ENCODE data around the gene KCNN1.

The KCNN1 gene

DNA sequence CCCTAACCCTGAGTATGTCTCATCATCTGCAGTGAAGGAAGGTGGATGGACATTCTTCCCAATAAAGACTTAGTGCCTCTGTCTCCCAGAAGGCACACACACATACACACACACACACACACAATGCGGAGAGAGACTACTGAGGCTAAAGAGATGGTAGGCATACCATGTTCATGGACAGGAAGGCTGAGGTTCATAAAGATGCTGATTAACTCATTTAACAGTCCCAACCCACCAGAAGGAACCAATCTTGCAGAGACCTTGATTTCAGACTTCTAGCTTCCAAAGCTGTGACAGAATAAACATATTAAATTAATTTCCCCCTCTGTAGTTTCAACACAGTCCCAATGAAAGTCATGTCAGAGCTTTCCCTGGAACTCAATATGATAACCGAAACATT is 74.1 kb downstream of the KCNN1 start:
- DNase-seq (ENCODE audit: low spot score), result no peak
- TF ChIP-seq, protein P1, sequence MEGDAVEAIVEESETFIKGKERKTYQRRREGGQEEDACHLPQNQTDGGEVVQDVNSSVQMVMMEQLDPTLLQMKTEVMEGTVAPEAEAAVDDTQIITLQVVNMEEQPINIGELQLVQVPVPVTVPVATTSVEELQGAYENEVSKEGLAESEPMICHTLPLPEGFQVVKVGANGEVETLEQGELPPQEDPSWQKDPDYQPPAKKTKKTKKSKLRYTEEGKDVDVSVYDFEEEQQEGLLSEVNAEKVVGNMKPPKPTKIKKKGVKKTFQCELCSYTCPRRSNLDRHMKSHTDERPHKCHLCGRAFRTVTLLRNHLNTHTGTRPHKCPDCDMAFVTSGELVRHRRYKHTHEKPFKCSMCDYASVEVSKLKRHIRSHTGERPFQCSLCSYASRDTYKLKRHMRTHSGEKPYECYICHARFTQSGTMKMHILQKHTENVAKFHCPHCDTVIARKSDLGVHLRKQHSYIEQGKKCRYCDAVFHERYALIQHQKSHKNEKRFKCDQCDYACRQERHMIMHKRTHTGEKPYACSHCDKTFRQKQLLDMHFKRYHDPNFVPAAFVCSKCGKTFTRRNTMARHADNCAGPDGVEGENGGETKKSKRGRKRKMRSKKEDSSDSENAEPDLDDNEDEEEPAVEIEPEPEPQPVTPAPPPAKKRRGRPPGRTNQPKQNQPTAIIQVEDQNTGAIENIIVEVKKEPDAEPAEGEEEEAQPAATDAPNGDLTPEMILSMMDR (IDR thresholded peaks at IDR 0.05; ENCODE audit: extremely low read depth, missing control alignments), result no peak

DNA sequence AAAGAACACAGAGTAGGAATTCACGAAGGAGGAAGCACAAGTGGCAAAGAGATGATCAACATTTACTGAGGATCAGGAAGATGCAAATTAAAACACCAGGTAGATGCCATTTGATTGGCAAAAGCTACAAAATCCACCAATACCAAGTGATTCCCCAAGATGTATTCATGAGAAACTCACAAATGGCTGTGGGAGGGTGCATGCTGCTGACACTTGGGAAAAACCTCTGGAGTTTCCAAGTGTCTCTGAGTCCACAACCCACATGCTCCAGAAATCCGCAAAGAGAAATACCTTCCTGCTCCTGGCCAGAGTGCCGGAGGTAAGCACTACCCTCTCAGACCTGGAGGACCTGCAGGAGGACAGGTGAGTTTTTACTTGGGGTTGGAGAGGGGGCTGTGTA is 76.8 kb downstream of the KCNN1 start:
- TF ChIP-seq, protein P1 (IDR thresholded peaks at IDR 0.05; ENCODE audit: extremely low read depth, missing control alignments), result no peak
- DNase-seq (ENCODE audit: low spot score), result no peak

DNA sequence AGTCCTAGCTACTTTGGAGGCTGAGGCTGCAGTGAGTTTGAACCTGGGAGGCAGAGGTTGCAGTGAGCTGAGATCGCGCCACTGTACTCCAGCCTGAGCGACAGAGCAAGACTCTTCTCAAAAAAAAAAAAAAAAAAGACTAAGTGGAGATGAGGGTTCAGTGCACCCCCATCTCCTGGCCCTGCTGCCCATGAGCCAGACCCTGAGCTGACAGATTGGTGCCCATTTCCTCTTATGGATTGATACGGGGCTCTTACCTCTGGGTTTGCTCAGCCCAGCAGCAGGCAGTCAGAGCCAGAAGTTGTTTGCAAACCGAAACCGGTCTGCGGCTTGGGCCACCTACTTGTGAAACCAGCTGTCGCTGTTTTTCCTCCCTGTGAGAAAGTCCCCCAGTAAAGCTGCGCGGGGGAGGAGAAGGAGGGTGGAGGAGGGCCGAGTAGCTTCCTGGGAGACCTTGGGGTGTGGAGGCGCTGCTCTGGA is 78.0 kb downstream of the KCNN1 start:
- peak; percentile 90 for DNase-seq (ENCODE audit: low spot score)
- TF ChIP-seq, protein P1 (IDR thresholded peaks at IDR 0.05; ENCODE audit: extremely low read depth, missing control alignments), result no peak

DNA sequence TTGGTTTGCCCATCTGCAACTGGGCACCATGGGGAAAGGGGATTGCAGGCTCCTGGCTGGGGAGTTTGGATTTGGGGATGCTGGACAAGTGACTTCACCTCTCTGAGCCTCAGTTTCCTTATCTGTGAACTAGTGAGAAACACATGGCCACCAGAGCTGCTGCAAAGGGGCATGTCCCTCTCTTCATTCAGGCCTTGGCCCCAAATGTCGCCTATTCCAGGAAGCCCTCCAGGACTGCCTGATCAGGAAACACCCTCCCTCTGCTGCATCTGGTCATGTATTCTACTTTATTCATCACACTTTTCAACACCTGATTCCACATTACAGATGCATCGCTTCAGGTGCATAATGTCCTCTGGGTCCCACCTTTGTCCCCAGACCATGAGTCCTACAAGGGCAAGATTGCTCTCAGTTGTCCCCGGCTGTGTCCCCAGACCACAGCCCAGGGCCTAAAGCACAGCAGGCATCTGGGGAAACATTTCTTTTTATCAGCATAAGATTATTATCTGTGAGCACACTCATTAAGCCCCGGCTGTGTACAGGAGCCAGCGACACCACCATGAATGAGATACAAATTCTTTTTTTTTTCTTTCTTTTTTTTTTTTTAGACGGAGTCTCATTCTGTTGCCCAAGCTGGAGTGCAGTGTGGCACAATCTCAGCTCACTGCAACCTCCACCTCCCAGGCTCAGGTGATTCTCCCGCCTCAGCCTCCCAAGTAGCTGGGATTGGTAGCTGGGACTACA is 78.6 kb downstream of the KCNN1 start:
- TF ChIP-seq, protein P1 (IDR thresholded peaks at IDR 0.05; ENCODE audit: extremely low read depth, missing control alignments), result no peak
- DNase-seq (ENCODE audit: low spot score), result no peak

DNA sequence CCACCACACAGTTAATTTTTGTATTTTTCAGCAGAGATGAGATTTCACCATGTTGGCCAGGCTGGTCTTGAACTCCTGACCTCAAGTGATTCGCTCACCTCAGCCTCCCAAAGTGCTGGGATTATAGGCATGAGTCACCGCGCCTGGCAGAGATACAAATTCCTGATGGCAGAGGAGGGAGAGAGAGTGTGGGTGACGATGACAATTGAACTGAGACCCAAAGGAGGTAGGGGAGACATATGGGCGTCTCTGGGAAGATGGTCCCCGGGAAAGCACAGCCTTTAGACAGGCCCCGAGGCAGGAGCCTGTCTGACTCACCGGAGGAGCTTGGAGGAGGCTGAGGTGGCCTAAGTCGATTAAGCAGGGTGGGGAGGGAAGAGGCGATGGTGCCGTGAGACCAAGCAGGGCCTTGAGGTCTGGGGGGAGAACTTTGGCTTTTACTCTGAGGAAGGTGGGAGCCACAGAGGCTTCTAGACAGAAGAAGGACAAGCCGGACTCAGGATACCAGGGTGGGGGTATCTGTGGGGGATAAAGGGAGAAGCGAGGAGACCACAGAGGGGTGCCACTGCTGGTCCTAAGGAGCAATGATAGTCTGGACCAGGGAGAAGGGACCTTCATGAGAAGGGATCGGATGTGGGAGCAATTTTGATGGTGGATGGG is 79.3 kb downstream of the KCNN1 start:
- TF ChIP-seq, protein P1 (IDR thresholded peaks at IDR 0.05; ENCODE audit: extremely low read depth, missing control alignments), result no peak
- no peak for DNase-seq (ENCODE audit: low spot score)

DNA sequence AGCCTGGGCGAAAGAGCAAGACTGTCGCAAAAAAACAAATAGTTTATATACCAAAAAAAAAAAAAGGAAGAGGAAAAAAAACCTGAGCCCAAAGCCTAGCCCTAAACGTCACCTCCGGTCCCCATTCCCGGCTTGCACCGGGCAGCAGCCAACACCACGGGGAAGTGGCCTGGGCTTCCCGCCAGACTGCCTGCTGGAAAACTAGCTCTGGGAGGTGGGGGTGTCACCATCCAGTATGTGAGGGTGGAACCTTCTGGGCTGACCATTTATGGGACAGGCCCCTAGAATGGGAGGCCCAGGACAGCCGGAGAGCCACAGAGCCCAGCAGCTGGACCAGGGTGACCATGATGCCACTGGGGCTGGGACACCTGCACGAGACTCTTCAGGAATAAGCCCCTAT is 82.5 kb downstream of the KCNN1 start:
- no peak for DNase-seq (ENCODE audit: low spot score)
- TF ChIP-seq, protein P1 (IDR thresholded peaks at IDR 0.05; ENCODE audit: extremely low read depth, missing control alignments), result no peak

Measured in GM20000 (cell line).